Mononuclear cell (primary cell): ENCODE data around the gene RSRC1. TPM values are rescaled to one million over a fixed set of nuclear protein-coding genes. Genes with fewer than 3 reads are reported as not detected.
"Not testable (repeated sequence)": the region's sequence is repeated elsewhere in the genome, so short reads cannot be mapped to it uniquely, and the experiment has no call there.

ENCODE experiments used
- H3K27me3 ChIP-seq: 2 replicates; pipeline ENCODE4 v1.6.0; 2011; ENCODE audit warnings: low read length, control low read depth; ENCODE audit not compliant: insufficient read depth
- H3K4me1 ChIP-seq: 2 replicates; pipeline ENCODE4 v1.5.1; 2011; ENCODE audit warnings: mild to moderate bottlenecking, low read length, control low read depth; ENCODE audit not compliant: insufficient read depth
- H3K4me3 ChIP-seq: 2 replicates; pipeline ENCODE4 v1.5.1; 2011; ENCODE audit warnings: mild to moderate bottlenecking, low read length, moderate library complexity
- H3K9me3 ChIP-seq: 2 replicates; pipeline ENCODE4 v1.5.1; 2011; ENCODE audit warnings: low read depth, mild to moderate bottlenecking, control low read depth, low read length
- total RNA-seq: library from RNA; depleted of rRNA; stranded (reverse); fragments of >200 nt; gene quantifications from one replicate; pipeline ENCODE4 v1.2.3, GENCODE V29; 2012

RSRC1 gene
- total RNA-seq, 1 donor = 36.1 TPM

DNA sequence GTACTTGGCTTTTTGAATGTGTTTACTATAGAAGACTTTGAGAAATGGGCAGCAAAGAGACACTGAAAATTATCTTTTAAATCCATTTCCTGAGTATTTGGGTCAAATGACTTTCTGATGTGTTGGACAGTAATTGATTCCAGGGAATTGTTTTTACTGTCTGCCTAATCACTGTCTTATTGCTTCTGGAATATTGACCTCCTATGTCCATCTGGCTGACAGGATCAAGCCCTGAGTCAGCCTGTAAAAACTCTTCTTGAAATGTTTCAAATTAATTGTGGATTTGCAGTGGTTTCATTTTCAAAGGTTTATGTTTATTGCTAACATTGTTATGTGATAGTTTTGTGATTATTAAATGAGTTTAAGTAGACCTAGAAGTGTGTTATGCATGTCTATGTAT lies 410.5 kb downstream of the RSRC1 start:
- no peaks in the 10 kb centered on the region for H3K27me3 ChIP-seq
- H3K4me1 ChIP-seq = no peaks in the 10 kb centered on the region
- no peaks in the 10 kb centered on the region for H3K9me3 ChIP-seq
- no peak overlapping the region for H3K4me3 ChIP-seq

DNA sequence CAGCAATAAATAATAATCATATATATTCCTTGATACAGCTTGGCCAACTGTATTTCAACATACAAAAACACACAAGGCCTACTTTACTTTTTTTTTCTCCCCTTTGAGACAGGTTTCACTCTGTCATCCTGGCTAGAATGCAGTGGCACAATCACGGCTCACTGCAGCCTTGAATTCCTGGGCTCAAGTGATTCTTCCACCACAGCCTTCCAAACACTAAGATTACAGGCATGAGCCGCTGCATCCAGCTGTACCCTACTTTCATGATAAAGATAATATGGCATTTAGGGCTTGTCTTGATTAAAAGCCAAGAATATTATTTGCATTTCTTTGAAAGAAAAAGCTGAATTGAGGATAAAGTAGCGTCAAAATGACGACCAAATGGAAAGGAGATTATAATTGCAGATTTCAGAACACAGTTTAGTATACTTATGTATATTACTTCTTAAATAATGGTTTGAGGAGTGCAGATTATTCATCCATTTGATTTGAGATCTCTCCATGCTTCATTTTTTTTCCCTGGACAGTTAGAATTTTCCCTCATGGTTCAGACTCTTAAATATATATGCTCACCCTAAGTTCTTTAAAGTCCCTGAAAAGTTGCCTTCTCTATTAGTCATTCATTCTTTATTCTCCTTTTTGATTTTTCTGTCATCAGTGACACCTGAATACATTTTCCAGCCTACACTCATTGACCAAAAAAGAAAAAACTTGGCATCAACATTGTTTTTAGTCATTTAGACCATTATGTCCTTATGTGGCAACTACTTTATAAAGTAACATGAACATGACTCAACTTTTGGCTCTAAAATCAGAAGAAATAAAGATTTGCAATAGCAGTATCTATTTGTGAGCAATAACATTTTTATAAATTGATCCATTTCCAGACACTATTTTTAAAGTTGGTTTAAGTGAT lies 412.6 kb downstream of the RSRC1 start:
- H3K27me3 ChIP-seq = no peaks in the 10 kb centered on the region
- no peaks in the 10 kb centered on the region for H3K9me3 ChIP-seq
- no peak overlapping the region for H3K4me3 ChIP-seq
- no peaks in the 10 kb centered on the region for H3K4me1 ChIP-seq

DNA sequence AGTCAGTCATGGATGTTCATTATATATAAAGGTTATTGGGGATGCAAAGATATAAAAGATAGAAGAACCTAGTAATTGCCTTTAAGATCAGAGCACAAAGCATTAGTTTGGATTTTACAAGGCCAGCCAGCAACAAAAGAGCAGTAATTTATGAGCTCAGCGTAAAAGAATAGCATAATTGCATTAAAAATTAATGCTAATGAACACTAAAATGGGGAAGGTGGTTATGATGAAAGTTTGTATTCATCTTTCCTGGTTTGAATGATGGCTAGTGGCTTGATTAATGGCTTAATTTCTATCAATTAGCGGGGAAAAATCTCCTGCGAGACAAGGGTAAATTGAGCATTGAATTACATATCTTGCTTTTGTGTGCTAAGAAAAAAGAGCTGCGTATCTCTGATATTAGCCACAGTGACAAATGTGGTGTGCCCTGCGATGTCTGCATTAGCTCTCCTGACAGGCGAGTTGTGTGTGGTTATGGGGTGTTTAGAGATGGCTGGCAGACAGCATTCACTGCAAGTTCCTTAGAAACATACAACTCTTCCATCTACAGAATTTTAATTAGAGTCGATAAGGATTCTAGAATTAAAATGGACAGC lies 418.3 kb downstream of the RSRC1 start:
- no peaks in the 10 kb centered on the region for H3K9me3 ChIP-seq
- no peaks in the 10 kb centered on the region for H3K27me3 ChIP-seq
- no peaks in the 10 kb centered on the region for H3K4me1 ChIP-seq
- no peak overlapping the region for H3K4me3 ChIP-seq

DNA sequence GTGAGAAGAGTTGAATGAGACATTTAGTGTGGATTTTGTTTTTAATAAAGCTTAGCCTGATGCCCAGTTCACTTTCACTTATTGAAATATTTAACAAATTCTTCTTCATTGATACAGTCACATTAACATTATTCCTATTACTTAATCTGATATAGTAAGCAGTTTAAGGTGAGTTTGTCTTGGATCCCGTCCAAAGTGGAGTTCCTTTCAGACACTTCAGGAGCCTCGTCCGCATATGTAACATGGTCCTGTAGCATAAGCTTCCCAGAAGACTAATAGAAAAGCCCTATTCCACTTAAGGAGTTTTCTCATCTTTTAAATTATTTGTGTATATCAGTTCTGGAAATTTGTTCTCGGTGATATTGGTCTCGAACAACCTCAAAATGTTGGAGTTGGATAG lies 421.4 kb downstream of the RSRC1 start:
- no peaks in the 10 kb centered on the region for H3K4me1 ChIP-seq
- no peaks in the 10 kb centered on the region for H3K27me3 ChIP-seq
- H3K4me3 ChIP-seq = no peak overlapping the region
- no peaks in the 10 kb centered on the region for H3K9me3 ChIP-seq

DNA sequence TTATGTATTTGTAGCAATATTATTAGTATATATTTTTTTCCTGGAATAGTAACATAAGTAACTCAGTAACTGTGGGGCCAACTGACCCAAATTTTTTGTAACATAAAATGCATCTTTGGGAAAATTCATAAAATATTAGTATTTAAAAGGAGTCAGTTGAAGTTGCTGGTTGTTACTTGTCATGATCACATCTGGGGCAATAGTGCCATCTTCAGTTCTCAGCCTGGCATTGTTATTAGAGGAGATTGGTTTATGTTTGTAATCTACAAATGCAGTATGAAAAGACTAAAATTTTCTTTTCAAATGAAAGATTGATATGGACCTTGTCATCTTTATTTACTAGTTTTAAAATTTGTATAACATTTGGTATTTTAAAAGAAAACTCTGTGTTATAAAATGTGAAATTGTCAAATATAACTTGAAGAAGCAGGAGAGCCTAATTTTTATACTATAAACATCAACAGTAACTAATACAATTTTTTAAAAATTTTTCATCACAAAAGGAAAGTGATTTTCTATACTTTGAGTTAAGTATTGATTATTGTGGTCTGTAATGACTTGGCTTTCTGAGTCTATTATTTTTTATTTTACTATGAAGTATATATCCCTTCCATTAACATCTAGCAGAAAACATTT lies 422.3 kb downstream of the RSRC1 start:
- no peaks in the 10 kb centered on the region for H3K4me1 ChIP-seq
- H3K27me3 ChIP-seq = no peaks in the 10 kb centered on the region
- H3K9me3 ChIP-seq = no peaks in the 10 kb centered on the region
- no peak overlapping the region for H3K4me3 ChIP-seq

DNA sequence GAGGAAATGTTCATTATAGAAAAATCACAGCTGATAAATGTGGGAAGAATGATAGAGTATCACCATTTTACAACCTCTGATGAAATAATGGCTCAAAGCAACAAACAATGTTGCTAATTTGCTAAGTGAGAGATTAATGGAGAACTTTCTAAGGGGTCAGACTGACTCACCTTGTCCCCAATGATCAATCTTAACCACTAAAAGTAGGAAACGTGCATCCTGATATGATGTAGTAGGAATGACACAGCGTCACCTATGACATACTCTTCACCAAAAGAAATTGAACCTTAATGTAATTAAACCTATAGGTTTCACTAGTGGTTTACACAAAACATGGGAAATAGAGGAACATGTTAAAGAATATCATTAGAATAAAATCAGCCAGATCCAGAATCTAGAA lies 426.0 kb downstream of the RSRC1 start:
- Histone ChIP-seq H3K27me3 (no peaks in the 10 kb centered on the region), H3K4me1 (no peaks in the 10 kb centered on the region), H3K9me3 (no peaks in the 10 kb centered on the region), H3K4me3 (no peak overlapping the region)

DNA sequence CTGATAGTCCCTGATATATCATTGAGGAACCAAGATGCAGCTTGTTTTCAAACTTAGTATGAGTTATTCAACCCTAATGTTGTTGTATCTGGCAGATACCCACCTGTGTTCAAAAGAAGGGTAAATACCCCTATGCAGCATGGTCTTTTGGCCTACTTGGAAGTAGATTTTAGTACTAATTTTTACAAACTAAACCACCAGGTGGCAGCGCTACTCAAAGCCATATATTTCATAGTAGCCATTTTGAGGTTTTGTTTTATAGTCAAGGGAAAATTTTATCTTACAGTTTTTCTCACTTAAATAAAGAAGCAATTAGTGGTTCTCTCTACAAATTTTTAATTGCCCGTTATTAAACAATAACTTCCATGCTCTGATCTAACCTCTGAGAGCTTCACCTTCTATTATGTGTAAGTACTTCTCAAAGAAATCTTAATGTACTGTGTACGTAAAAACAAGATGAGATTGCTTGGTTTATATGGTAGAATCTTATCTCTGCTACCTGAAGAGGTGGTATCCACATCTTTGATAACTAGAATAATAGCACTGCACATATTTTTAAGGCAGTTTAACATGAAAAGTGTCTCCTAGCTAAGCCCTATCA lies 429.6 kb downstream of the RSRC1 start:
- no peak overlapping the region for H3K4me3 ChIP-seq
- H3K4me1 ChIP-seq = no peaks in the 10 kb centered on the region
- no peaks in the 10 kb centered on the region for H3K9me3 ChIP-seq
- H3K27me3 ChIP-seq = no peaks in the 10 kb centered on the region

DNA sequence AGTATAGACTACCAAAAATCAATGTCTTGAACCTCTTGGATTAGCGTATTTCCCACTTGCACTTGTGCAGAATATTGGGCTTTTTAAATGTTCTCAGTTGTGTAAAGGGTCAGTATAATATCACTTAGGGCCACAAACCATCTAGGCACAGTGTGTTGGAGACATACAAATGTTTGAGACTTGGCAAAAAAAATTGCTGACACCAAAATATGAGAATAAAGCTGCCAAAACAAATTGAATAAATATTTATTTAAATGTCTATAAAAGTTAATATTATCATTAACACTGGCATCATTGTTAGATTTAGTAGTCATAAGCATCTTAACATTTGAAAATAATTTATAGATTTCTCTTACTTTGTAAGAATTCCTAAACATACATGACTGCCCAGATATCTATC lies 430.2 kb downstream of the RSRC1 start:
- no peaks in the 10 kb centered on the region for H3K9me3 ChIP-seq
- no peaks in the 10 kb centered on the region for H3K4me1 ChIP-seq
- H3K27me3 ChIP-seq = no peaks in the 10 kb centered on the region
- no peak overlapping the region for H3K4me3 ChIP-seq

DNA sequence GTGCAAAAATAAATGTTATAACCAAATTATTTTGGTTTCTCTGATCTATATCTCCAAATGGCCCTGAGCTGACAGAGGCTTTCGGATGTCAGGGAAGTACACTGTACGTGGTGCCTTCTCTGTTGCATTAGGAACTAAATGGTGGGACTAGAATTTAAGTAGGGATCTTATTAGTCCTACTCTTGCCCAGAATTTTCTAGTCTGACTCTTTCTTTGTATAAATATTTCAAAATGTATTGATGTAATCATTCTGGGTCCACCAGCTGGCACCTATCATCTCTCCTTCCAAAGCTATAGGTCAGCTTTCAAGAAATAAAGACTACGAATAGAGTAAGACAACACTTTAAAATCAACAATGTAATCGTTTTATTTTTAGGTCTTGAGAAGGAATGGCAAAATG lies 438.8 kb downstream of the RSRC1 start:
- Histone ChIP-seq H3K4me3 (no peak overlapping the region), H3K9me3 (no peaks in the 10 kb centered on the region), H3K27me3 (no peaks in the 10 kb centered on the region), H3K4me1 (no peaks in the 10 kb centered on the region)

DNA sequence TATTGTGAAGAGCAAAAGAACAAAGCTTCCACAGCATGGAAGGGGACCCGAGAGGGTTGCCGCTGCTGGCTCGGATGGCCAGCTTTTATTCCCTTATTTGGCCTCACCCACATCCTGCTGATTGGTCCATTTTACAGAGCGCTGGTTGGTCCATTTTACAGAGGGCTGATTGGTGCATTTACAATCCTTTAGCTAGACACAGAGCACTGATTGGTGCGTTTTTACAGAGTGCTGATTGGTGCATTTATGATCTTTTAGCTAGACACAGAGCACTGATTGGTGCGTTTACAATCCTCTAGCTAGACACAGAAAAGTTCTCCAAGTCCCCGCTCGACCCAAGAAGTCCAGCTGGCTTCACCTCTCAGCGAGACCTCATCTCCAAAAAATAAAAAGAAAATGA lies 440.0 kb downstream of the RSRC1 start:
- not testable (repeated sequence) for H3K27me3 ChIP-seq, H3K4me3 ChIP-seq, H3K4me1 ChIP-seq, H3K9me3 ChIP-seq

DNA sequence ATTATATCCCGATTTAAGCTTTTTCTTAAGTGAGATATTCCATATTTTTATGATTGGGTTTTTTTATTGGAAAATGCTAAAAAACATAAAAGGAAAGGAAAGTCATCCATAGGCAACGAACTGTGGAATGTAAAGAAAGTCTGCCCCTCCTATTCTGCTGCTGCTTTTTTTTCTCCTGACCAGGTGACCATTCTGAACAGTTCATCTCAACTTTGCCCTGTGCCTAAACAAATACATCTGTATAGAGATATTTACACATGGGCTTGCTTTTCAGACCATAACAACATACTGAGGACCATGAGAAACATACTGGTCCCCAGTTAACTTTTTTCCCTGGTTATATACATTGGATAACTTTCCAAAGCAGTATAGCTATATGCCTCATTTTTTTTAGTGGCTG lies 442.2 kb downstream of the RSRC1 start:
- Histone ChIP-seq H3K4me3 (no peak overlapping the region), H3K9me3 (no peaks in the 10 kb centered on the region), H3K27me3 (no peaks in the 10 kb centered on the region), H3K4me1 (no peaks in the 10 kb centered on the region)

DNA sequence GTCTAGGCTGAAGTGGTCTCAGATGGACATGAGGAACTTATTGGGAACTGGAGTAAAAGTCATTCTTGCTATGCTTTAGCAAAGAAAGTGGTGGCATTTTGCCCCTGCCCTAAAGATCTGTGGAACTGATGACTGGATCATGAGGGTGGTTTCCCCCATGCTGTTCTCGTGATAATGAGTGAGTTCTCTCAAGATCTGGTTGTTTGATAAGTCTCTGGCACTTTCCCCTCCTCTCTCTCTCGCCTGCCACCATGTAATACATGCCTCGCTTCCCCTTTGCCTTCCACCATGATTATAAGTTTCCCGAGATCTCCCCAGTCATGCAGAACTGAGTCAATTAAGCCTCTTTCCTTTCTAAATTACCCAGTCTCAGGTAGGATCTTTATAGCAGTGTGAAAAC lies 449.6 kb downstream of the RSRC1 start:
- Histone ChIP-seq H3K4me1 (no peaks in the 10 kb centered on the region), H3K27me3 (no peaks in the 10 kb centered on the region), H3K4me3 (no peak overlapping the region), H3K9me3 (no peaks in the 10 kb centered on the region)

DNA sequence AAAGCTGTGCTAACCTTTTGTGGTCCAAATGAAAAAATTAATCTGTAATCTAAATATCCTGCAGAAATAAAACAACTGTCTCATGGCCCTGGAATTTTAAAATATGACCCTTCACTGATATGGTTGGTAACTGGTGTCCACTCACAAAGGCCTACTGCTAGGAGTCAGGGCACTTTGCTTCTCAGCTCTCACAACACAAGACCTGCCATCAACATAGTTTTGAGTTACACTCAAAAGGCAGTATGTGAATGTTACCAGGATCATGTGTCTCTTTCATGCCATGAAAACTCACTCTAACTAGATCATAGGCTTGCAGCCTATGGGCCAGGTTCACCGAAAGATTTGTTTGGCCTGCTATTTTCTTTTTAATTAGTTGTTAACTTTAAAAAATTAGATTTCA lies 451.1 kb downstream of the RSRC1 start:
- no peak overlapping the region for H3K4me3 ChIP-seq
- no peaks in the 10 kb centered on the region for H3K27me3 ChIP-seq
- no peaks in the 10 kb centered on the region for H3K4me1 ChIP-seq
- H3K9me3 ChIP-seq = no peaks in the 10 kb centered on the region

DNA sequence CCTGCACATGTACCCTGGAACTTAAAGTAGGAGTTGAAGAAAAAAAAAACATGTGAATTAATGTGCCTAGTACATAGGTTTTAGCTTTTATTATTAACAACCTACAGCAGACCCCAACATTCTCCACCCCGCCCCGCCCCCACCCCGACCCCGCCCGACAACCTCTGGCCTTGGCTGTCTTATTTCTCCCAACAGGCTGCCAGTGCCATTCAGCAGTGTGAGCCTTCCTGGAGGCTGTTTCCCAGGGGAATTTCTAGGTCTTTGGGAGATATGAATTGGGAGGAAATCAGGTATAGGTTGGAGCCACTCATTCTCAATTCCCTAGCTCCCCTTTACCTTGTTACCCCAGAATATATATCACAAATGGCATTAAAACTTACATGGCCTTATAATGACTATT lies 452.8 kb downstream of the RSRC1 start:
- Histone ChIP-seq H3K4me3 (no peak overlapping the region), H3K27me3 (peaks cover 6% of the 10 kb centered on the region), H3K9me3 (no peaks in the 10 kb centered on the region), H3K4me1 (no peaks in the 10 kb centered on the region)

DNA sequence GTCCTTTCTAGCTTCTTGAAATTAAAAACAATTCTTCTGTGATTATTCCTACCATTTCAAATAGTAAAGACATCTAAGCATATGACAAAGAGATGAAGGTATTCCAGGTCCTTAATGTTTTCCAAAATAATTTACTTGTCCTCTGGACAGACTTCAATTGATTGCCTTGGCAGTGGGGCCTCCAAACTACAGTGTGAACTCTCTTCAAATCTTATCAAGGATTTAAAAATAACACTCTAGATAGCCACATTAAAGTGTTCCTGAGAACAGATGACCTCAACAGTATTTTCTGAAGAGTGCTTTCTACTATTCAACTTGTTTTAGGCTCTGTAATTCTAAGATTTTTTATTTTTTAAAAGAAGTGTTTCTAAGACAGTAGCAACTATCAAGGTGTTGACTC lies 453.2 kb downstream of the RSRC1 start:
- Histone ChIP-seq H3K4me1 (no peaks in the 10 kb centered on the region), H3K27me3 (peaks cover 6% of the 10 kb centered on the region), H3K4me3 (no peak overlapping the region), H3K9me3 (no peaks in the 10 kb centered on the region)
